ENCODE results near the gene PTPRN2. TPM values are rescaled to one million over a fixed set of nuclear protein-coding genes. Genes with fewer than 3 reads are reported as not detected.
A peak's percentile ranks its signal among the peaks of the same experiment; 100 is the strongest.

Gene PTPRN2
- total and polyA plus RNA-seq, 9 of the 15 experiments (the other 6 are each of a cell fraction or from before 2014, with no cell fraction given): not detected

GRCh38 chr7:158109364-158110033 is 478.1 kb downstream of the PTPRN2 start (continued):
- TF ChIP-seq ZNF175 (CRISPR knock-in tag; IDR thresholded peaks at IDR 0.05; ENCODE audit: low read depth): no peak
- TF ChIP-seq NR0B1 (IDR thresholded peaks at IDR 0.05; ENCODE audit: partially characterized antibody): no peak
- TF ChIP-seq ZBTB33 (CRISPR knock-in tag; IDR thresholded peaks at IDR 0.05): no peak
- no peak for TF ChIP-seq ZNF436 (CRISPR knock-in tag; IDR thresholded peaks at IDR 0.05)
- TF ChIP-seq GABPA (tag; conservative IDR thresholded peaks at IDR 0.05; ENCODE audit: low read depth): no peak
- no peak for TF ChIP-seq SMAD4 (CRISPR knock-in tag; conservative IDR thresholded peaks at IDR 0.05)
- TF ChIP-seq JUNB (CRISPR knock-in tag; conservative IDR thresholded peaks at IDR 0.05): peak; percentile 98
- no peak for TF ChIP-seq ZNF121 (CRISPR knock-in tag; conservative IDR thresholded peaks at IDR 0.05)
- no peak for TF ChIP-seq ZNF764 (CRISPR knock-in tag; IDR thresholded peaks at IDR 0.05; ENCODE audit: low read depth)
- no peak for TF ChIP-seq CHD7 (IDR thresholded peaks at IDR 0.05; ENCODE audit: low read depth, low read length)
- no peak for TF ChIP-seq SMARCA5 (IDR thresholded peaks at IDR 0.05)
- no peak for TF ChIP-seq FIP1L1 (IDR thresholded peaks at IDR 0.05; ENCODE audit: low read depth, low read length, poor library complexity, severe bottlenecking)
